Fibroblast of lung (primary cell): ENCODE results near the gene TMEM138.

Experiments used
- CTCF ChIP-seq, 2 donors: IDR thresholded peaks in 1 of 2; conservative IDR thresholded peaks in 1 of 2; 1 replicate in 1 of 2; 2 replicates in 1 of 2; pipeline ENCODE4 v1.5.1; 2011 to 2012; ENCODE audit warnings: low read length in 2 of 2, control low read depth in 1 of 2, inconsistent platforms in 1 of 2, low read depth in 1 of 2, mild to moderate bottlenecking in 1 of 2
- EZH2 ChIP-seq: IDR thresholded peaks from 2 replicates; pipeline ENCODE4 v1.5.1; 2012; ENCODE audit warnings: low read length, control low read depth, mild to moderate bottlenecking; ENCODE audit errors: missing control alignments

GRCh38 chr11:61406067-61406466, 43.9 kb downstream of the TMEM138 start:
- TF ChIP-seq CTCF (conservative IDR thresholded peaks at IDR 0.05 in 1 of 2, IDR thresholded peaks at IDR 0.05 in 1 of 2; ENCODE audit: low read depth in 1 of 2, low read length in 2 of 2) (no peak), EZH2 (no peak)
